Subcutaneous adipose tissue (tissue), 4 donors: ENCODE data around the gene LEMD3. TPM values are rescaled to one million over a fixed set of nuclear protein-coding genes. Genes with fewer than 3 reads are reported as not detected.

ENCODE experiments used
- total RNA-seq, 4 donors: library from RNA; depleted of rRNA; stranded (reverse); fragments of >200 nt; gene quantifications; one replicate each; pipeline ENCODE4 v1.1.0, GENCODE V29; 2016
- TF ChIP-seq, protein P1 (sequence below): fragments of 450-650 bp; IDR thresholded peaks from one replicate; pipeline ENCODE4 v1.5.1; 2016; ENCODE audit warnings: low read depth, mild to moderate bottlenecking, control low read depth, antibody characterized with exemption, moderate library complexity

Gene LEMD3
- total RNA-seq, 4 donors from 2014 or later, result 20.0 to 36.0 (median 26.0) TPM

DNA sequence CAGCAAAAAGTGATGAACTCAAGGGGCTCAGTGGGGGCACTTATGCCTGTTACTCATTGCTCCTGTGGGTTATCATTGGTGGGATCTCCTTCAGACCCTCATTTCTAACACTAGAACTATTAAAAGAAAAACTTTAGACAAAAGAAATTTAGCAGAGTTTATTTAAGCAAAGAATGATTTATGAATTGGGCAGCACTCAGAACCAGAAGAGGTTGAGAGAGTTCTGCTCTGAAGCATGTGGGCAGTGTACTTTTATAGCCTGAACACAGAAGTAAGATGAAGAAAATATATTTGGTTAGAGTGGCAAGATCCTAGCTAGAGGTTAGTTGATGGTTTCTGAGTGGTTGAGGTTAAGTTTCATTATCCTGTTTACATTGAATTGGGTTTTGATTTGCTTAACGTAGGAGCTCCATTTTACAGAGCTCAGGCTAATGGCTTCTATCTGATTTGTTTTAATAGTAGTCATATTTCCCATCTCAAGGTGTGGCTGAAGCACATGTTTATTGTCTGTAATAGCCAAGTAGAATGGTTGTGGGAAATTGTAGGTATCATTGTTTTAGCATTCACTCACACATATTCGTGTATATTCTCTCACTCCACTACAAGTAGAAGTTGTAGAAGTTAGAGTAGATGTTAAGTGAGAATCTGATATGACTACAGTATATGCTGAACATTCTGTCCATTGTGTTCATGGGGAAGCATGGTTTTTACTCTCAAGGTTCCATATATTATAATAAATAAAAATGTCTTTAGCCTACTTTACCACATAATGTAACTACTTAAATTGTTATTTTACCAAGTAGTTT, 27.6 kb downstream of the LEMD3 start:
- TF ChIP-seq, protein P1, sequence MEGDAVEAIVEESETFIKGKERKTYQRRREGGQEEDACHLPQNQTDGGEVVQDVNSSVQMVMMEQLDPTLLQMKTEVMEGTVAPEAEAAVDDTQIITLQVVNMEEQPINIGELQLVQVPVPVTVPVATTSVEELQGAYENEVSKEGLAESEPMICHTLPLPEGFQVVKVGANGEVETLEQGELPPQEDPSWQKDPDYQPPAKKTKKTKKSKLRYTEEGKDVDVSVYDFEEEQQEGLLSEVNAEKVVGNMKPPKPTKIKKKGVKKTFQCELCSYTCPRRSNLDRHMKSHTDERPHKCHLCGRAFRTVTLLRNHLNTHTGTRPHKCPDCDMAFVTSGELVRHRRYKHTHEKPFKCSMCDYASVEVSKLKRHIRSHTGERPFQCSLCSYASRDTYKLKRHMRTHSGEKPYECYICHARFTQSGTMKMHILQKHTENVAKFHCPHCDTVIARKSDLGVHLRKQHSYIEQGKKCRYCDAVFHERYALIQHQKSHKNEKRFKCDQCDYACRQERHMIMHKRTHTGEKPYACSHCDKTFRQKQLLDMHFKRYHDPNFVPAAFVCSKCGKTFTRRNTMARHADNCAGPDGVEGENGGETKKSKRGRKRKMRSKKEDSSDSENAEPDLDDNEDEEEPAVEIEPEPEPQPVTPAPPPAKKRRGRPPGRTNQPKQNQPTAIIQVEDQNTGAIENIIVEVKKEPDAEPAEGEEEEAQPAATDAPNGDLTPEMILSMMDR, result no peak

DNA sequence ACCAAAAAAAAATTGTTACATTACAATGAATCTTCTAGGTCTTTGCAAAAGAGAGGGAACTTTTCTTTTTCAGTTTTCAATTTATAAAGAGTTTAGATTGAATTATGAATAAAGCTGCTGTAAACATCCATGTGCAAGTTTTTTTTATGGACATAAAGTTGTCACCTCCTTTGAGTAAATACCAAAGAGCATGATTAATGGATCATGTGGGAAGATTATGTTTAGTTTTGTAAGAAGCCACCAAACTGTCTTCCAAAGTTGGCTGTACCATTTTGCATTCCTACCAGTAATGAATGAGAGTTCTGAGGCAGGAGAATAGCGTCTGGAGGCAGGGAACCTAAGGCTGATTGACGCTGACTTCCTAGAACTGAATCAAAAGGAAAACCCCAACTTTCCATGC, 30.2 kb downstream of the LEMD3 start:
- TF ChIP-seq, protein P1, result no peak

DNA sequence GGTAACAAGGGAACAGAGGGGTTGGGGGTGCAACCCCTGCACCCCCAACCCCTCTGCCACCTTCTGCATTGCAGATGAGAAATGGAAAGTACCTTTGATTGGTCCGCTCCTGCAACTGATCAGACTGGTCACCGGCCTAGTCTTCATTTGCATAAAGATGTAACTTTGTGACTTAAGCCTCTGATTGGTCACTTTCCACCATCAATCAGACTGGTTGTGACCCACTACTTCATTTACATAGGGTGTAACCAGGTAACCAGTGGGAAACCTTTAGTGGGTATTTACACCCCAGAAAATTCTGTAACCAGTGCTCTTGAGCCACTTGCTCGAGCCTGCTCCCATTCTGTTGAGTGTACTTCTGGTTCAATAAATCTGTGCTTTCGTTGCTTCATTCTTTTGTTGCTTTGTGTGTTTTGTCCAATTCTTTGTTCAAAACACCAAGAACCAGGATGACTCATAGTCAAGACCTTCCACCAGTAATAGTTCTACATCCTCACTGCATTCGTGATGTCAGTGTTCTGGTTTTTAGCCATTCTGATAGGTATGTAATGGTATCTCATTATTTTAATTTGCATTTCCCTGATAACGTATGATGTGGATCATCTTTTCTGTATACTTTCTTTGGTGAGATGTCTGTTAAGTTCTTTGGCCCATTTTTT, 30.8 kb downstream of the LEMD3 start:
- TF ChIP-seq, protein P1, result no peak

DNA sequence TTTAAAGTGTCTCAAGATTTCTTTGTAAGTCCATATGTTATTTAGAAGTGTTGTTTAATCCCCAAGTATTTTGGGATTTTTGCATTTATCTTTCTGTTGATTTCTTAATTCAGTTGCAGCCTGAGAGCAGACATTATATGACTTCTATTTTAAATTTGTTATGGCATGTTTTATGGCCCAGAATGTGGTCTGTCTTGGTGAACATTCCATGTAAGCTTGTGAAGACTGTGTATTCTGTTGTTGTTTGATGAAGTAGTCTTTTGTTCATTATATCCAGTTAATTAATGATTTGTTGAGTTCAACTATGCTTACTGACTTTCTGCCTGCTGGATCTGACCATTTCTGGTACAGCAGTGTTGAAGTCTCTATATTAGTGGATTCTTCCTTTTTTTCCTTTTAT, 34.0 kb downstream of the LEMD3 start:
- TF ChIP-seq, protein P1, result no peak

DNA sequence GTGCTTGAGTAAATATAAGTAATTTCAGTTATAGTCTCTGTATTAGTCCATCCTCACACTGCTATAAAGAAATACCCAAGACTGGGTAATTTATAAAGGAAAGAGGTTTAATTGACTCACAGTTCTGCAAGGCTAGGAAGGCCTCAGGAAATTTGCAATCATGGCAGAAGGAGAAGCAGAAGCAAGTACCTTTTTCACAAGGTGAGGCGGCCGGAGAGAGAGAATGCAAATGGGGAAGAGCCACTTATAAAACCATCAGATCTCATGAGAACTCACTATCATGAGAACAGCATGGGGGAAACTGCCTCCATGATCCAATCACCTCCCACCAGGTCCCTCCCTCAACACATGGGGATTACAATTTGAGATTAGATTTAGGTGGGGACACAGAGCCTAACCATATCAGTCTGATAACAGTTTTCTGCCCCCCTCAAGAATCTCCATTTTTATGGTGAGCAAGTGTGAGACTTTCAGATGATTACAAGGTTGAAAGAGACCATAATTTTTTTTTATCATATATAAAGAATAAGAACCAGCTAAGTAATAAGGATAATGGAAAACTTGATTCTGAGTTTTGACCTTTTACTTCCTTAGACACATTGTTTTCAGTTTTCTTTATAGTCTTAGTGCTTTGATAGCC, 35.6 kb downstream of the LEMD3 start:
- TF ChIP-seq, protein P1, result no peak

DNA sequence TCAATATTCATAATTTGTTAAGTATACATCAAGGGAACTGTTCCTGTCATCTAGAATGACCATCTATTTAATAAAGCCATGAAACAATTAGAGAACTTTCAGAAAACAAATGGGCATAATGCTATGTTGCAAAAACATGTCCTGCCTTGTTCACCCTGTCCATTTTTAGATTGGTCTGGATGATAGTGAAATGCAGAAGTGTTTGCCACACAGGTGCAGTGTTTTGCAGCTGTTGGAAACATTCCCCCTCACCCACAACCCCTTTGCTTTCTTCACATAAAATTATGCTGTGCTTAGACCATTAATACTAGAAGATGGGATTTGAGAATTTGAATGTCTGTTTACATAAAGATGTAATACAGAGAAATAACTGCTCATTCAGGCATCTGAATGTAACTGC, 36.5 kb downstream of the LEMD3 start:
- TF ChIP-seq, protein P1, result no peak

DNA sequence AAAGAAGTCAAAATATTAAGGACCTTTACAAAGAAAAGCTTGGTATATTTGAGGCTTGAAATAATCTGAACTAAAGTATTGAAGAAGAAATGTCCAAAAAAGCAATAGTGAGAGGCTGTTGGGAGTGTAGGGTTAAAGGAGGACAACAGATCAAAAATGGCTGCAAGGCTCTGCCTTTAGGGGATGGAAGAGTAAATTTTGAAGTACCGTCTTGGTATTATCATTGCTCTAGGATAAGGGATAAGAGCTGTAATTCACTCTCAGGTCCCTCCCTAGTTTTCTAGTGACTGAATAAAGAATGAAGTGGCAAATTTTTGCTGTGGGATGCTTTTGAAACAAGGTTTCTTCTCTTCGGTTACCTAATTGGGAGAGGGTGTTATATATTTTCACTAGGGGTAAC, 38.7 kb downstream of the LEMD3 start:
- TF ChIP-seq, protein P1, result no peak
